Measurements from ENCODE around the gene PGAM5. TPM values are rescaled to one million over a fixed set of nuclear protein-coding genes. Genes with fewer than 3 reads are reported as not detected.

PGAM5 gene
- total and polyA plus RNA-seq, 8 donors: 13.6 to 37.4 (median 17.2) TPM

DNA sequence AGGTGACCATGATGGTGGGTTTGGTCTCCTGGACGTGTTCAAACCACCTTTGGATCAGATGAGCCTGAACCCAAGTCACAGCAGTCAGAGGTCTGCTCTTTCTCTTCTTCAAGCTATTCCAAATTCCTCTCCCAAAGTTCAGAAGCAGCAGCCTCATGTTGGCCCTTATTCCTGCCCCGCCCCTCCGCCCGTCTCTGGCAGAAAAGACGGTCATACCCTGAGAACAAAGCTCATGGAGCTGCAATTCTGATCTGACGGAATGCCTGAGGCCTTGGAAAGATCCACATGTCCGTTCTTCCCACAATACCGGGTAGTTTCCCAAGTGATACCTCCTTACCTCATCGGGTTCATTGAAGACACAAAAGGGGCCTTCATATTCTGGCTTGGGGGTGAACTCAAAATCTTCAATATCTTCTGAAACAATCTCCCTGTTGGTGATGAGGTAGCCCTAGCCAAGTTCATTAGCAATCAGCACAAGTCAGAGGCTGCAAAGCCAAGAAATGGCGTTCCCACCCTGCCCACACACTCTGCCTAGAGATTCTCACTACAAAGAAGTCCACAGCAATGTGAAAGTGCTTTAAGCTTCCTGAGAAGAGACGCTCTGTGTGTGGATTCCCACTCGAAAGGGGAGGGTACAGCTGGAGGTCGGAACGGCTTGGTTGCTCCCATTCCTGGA, 34.7 kb upstream of the PGAM5 start:
- no peak overlapping the region for H3K27ac ChIP-seq
- peaks cover 0 to 80% of the 10 kb centered on the region in 2 donors for H3K36me3 ChIP-seq
- no peak for DNase-seq
- H3K9me3 ChIP-seq: no peaks in the 10 kb centered on the region
- no peaks in the 10 kb centered on the region for H3K27me3 ChIP-seq
- H3K4me1 ChIP-seq: no peaks in the 10 kb centered on the region
- ATAC-seq: no peak
- TF ChIP-seq, protein P1, sequence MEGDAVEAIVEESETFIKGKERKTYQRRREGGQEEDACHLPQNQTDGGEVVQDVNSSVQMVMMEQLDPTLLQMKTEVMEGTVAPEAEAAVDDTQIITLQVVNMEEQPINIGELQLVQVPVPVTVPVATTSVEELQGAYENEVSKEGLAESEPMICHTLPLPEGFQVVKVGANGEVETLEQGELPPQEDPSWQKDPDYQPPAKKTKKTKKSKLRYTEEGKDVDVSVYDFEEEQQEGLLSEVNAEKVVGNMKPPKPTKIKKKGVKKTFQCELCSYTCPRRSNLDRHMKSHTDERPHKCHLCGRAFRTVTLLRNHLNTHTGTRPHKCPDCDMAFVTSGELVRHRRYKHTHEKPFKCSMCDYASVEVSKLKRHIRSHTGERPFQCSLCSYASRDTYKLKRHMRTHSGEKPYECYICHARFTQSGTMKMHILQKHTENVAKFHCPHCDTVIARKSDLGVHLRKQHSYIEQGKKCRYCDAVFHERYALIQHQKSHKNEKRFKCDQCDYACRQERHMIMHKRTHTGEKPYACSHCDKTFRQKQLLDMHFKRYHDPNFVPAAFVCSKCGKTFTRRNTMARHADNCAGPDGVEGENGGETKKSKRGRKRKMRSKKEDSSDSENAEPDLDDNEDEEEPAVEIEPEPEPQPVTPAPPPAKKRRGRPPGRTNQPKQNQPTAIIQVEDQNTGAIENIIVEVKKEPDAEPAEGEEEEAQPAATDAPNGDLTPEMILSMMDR (IDR thresholded peaks at IDR 0.05): no peak
- no peak overlapping the region for H3K4me3 ChIP-seq
- intact Hi-C loops (cut with DNase I): no loop called here

DNA sequence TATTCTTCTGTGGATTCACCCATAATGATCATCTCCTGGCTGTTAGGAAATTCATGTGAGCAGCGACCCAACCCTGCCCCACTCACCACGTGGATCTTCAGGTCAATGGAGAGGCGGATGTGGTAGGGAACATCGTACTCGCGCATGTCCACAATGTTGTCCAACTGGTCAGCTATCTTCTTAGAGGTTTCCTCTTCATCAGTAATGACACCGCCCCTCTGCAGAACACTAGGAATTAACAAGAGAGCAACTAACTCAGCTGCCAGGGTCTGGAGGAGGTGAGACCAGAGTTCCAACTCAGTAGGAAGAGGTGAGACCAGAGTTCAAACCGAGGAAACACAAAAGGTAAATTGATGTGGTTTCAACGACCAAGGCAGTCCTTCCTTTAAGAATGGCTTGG, 33.1 kb upstream of the PGAM5 start:
- Histone ChIP-seq H3K36me3 (peaks cover 0 to 65% of the 10 kb centered on the region in 2 donors), H3K4me1 (no peaks in the 10 kb centered on the region), H3K9me3 (no peaks in the 10 kb centered on the region), H3K27me3 (no peaks in the 10 kb centered on the region), H3K27ac (no peak overlapping the region), H3K4me3 (no peak overlapping the region)
- ATAC-seq (no peak), DNase-seq (no peak)
- TF ChIP-seq, protein P1 (IDR thresholded peaks at IDR 0.05): no peak
- intact Hi-C loops (cut with DNase I): no loop called here

DNA sequence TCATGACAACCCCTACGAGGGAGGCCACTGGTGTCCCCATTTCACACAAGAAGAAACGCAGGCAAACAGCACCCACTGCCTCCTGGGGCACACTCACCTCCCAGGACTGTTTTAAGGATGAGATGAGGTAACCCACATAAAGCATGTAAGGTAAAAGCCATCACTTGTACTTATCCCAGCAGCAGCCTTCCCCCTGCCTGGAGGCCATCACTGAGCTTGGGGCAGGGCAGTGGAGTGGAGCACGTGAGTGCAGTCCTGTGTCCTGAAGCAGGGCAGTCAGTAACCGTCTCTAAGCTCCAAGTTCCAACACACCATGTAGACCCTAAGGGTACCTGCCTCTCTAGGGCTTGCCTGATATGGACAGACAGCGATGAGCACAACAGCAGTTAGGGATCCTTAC, 25.2 kb upstream of the PGAM5 start:
- Histone ChIP-seq H3K27me3 (no peaks in the 10 kb centered on the region), H3K9me3 (no peaks in the 10 kb centered on the region), H3K36me3 (no peaks in the 10 kb centered on the region), H3K4me3 (no peak overlapping the region), H3K27ac (no peak overlapping the region), H3K4me1 (peaks cover 5 to 16% of the 10 kb centered on the region in 2 donors)
- intact Hi-C loops (cut with DNase I): no loop called here
- DNase-seq: no peak
- no peak for ATAC-seq
- TF ChIP-seq, protein P1 (IDR thresholded peaks at IDR 0.05): no peak

DNA sequence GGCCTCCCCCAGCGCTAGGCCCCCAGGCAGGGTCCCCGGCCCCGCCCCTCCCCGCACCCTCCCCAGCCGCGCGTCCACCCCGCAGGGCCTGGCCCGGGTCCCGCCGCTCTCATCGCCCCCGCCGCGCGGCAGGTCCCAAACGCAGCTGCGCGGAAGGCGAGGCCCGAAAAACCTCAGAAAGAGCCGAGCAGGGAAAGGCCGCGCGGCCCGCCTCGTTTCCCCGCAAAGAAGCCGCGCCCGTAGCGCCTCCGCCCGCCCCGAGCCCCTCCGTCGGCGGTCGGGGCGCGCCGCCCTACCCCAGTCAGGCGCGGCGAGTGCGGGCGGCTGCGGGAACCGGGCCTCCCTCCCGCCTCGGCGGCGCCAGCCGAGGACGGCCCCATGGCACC, 23.8 kb upstream of the PGAM5 start:
- intact Hi-C loops (cut with DNase I): no loop called here
- DNase-seq (no peak), ATAC-seq (no peak)
- Histone ChIP-seq H3K27me3 (no peaks in the 10 kb centered on the region), H3K9me3 (no peaks in the 10 kb centered on the region), H3K36me3 (no peaks in the 10 kb centered on the region), H3K4me3 (peak overlapping the region; percentile 65 to 70), H3K27ac (peak overlapping the region; percentile 28 to 33), H3K4me1 (peaks cover 5 to 16% of the 10 kb centered on the region in 2 donors)
- TF ChIP-seq, protein P1 (IDR thresholded peaks at IDR 0.05): no peak

DNA sequence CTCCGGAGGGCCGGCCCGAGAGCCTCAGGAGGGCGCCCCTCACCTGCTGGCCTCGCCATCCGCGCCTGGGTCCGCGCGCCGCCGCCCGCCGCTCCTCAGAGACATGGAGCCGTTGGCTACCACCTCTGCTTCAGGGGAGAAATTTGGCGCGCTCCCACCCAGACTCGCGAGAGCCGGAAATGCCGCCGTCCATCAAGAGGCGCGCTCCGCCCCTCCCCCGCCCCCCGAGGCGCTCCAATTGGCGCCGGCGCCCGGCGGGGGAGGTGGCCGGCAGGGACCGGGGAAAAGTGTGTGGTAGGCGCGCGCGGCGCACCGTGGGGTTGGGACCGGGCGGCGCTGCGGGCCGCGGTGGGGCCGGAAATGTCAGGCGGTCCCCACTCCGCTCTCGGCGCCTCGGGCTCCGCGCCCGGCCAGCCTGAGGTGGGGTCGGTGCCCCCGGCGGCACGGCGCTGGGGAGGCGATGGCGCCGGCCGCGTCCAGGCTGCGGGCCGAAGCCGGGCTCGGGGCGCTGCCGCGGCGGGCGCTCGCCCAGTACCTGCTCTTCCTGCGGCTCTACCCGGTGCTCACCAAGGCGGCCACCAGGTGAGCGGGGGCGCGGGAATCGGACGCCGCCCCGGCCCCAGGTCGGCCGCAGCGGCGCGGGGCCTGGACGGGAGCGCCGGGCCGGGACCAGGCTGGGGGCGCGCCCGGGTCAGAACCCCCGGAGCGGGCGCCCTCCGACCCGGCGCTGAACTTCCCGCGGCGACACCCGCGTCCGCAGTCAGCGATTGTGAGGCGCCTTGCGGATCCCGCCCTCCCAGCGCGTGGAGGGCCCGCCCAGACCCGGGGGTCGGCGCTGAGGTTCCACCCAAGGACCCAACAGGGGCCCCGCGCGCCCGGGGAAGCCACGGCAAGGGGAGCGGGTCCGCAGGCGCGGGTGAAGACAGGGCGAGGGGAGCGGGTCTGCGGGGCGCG, 23.2 kb upstream of the PGAM5 start, which contains the start of the genes POLE and PXMP2:
Gene POLE (minus strand): TSS at position 132 of the 954 bp plus-strand sequence. CDS start 27 bp downstream, at position 105.
Gene PXMP2 (plus strand): TSS at position 377 of the 954 bp plus-strand sequence. CDS start 84 bp downstream, at position 461.
- Histone ChIP-seq H3K4me3 (peak within 1 kb of the TSS; percentile 65 to 70), H3K9me3 (no peaks in the 10 kb centered on the region), H3K27me3 (no peaks in the 10 kb centered on the region), H3K27ac (peak within 1 kb of the TSS; percentile 28 to 33), H3K36me3 (no peaks in the 10 kb centered on the region), H3K4me1 (peaks cover 5 to 16% of the 10 kb centered on the region in 2 donors)
- ATAC-seq (peak; percentile 100), DNase-seq (peak; percentile 95 to 98 (median 97))
- intact Hi-C loops (cut with DNase I): no loop called here
- TF ChIP-seq, protein P1 (IDR thresholded peaks at IDR 0.05): no peak

All from left lung (tissue), 10 donors.